ENCODE results near the gene CNTN5. TPM values are rescaled to one million over a fixed set of nuclear protein-coding genes. Genes with fewer than 3 reads are reported as not detected.

The CNTN5 gene
- total RNA-seq, 1 experiment from 2014 or later: not detected

DNA sequence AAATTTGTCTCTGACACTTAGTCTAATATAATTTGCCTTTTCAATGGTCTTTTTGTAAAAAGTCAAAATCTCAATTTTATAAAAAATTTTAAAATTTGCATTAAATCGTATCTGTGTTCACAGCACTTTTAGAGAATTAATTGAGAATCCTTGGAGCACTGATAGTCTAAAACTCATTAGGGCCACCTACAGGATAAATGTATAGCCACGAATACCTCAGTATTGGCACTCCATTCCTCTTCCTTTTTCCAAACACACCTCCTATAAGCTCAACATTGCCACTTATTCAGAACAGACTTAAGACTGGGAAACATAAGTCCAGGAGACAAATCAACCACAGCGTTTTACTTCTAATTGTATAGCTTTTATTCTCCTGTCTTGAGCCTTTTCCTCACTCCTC is 890.4 kb downstream of the CNTN5 start:
- ChIA-PET POLR2A (ENCODE audit: unreplicated experiment) (no interaction called here), CTCF (no interaction called here)
- Histone ChIP-seq H3K9me2 (replicated peaks; ENCODE audit: low read length) (no peaks in the 10 kb centered on the region), H3K27me3 (ENCODE audit: low read length) (0 out of 2 replicates have a peak, but pooled peaks cover 2% of the 10 kb centered on the region), H3F3A (ENCODE audit: low read length, unreplicated experiment) (no peaks in the 10 kb centered on the region), H3K4me1 (ENCODE audit: insufficient read depth, low read length) (no peaks in the 10 kb centered on the region), H3K4me2 (ENCODE audit: low read length) (no peak overlapping the region), H3K9ac (ENCODE audit: low read length) (no peak overlapping the region), H3K36me3 (ENCODE audit: low read depth, low read length) (no peaks in the 10 kb centered on the region), H2AFZ (ENCODE audit: low read length) (no peak overlapping the region), H4K20me1 (ENCODE audit: low read length) (no peaks in the 10 kb centered on the region), H3K9me3 (ENCODE audit: low read length) (no peaks in the 10 kb centered on the region), H3K4me3 (ENCODE audit: low read length) (no peak overlapping the region), H3K79me2 (ENCODE audit: low read length) (no peaks in the 10 kb centered on the region), H3K27ac (ENCODE audit: low read length) (no peak overlapping the region)
- BruUV-seq (replicated peaks): no TSS peak
- intact Hi-C loops (cut with micrococcal nuclease): no loop called here
- DNase-seq (peak; percentile 19), ATAC-seq (0 out of 2 replicates have a peak, but pooled peaks have one; percentile 40)
- no peak for TF ChIP-seq EZH2phosphoT487 (IDR thresholded peaks at IDR 0.05; ENCODE audit: borderline replicate concordance, low read length)
- TF ChIP-seq, protein P1, sequence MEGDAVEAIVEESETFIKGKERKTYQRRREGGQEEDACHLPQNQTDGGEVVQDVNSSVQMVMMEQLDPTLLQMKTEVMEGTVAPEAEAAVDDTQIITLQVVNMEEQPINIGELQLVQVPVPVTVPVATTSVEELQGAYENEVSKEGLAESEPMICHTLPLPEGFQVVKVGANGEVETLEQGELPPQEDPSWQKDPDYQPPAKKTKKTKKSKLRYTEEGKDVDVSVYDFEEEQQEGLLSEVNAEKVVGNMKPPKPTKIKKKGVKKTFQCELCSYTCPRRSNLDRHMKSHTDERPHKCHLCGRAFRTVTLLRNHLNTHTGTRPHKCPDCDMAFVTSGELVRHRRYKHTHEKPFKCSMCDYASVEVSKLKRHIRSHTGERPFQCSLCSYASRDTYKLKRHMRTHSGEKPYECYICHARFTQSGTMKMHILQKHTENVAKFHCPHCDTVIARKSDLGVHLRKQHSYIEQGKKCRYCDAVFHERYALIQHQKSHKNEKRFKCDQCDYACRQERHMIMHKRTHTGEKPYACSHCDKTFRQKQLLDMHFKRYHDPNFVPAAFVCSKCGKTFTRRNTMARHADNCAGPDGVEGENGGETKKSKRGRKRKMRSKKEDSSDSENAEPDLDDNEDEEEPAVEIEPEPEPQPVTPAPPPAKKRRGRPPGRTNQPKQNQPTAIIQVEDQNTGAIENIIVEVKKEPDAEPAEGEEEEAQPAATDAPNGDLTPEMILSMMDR (conservative IDR thresholded peaks at IDR 0.05; ENCODE audit: low read depth, low read length): peak; percentile 46; the same call in 1 of the 2 replicates
- TF ChIP-seq EZH2 (IDR thresholded peaks at IDR 0.05; ENCODE audit: low read length, unreplicated experiment): no peak

DNA sequence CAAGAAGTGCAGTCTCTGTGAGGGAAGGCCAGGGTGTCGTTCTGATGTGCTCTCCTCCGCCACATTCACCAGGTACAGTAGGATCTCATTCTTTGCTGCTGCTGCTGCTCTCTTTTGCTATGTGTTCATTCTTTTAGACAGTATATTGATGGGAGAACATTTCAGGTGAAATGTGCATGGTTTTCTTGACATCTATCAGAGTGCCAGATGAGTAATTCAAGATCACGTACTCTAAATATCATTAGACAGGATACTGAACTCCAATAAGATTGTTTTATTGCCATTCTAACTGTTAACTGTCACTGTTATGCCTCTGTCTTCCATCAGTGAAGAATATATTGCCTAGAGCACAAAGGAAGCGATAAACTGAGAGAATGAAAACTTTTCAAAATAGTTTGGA is 895.3 kb downstream of the CNTN5 start:
- Histone ChIP-seq H3K9ac (ENCODE audit: low read length) (no peak overlapping the region), H4K20me1 (ENCODE audit: low read length) (no peaks in the 10 kb centered on the region), H3F3A (ENCODE audit: low read length, unreplicated experiment) (no peaks in the 10 kb centered on the region), H3K36me3 (ENCODE audit: low read depth, low read length) (no peaks in the 10 kb centered on the region), H3K4me3 (ENCODE audit: low read length) (no peak overlapping the region), H2AFZ (ENCODE audit: low read length) (no peak overlapping the region), H3K9me3 (ENCODE audit: low read length) (peaks cover 9% of the 10 kb centered on the region), H3K27ac (ENCODE audit: low read length) (no peak overlapping the region), H3K27me3 (ENCODE audit: low read length) (0 out of 2 replicates have a peak, but pooled peaks cover 3% of the 10 kb centered on the region), H3K4me2 (ENCODE audit: low read length) (no peak overlapping the region), H3K79me2 (ENCODE audit: low read length) (no peaks in the 10 kb centered on the region), H3K4me1 (ENCODE audit: insufficient read depth, low read length) (no peaks in the 10 kb centered on the region), H3K9me2 (replicated peaks; ENCODE audit: low read length) (no peaks in the 10 kb centered on the region)
- no TSS peak for BruUV-seq (replicated peaks)
- POLR2A ChIA-PET (ENCODE audit: unreplicated experiment): no interaction called here
- TF ChIP-seq, protein P1 (conservative IDR thresholded peaks at IDR 0.05; ENCODE audit: low read depth, low read length): no peak
- TF ChIP-seq EZH2 (IDR thresholded peaks at IDR 0.05; ENCODE audit: low read length, unreplicated experiment) (no peak), EZH2phosphoT487 (IDR thresholded peaks at IDR 0.05; ENCODE audit: borderline replicate concordance, low read length) (no peak)
- intact Hi-C loops (cut with micrococcal nuclease): no loop called here
- DNase-seq (no peak), ATAC-seq (no peak)
- CTCF ChIA-PET: no interaction called here

DNA sequence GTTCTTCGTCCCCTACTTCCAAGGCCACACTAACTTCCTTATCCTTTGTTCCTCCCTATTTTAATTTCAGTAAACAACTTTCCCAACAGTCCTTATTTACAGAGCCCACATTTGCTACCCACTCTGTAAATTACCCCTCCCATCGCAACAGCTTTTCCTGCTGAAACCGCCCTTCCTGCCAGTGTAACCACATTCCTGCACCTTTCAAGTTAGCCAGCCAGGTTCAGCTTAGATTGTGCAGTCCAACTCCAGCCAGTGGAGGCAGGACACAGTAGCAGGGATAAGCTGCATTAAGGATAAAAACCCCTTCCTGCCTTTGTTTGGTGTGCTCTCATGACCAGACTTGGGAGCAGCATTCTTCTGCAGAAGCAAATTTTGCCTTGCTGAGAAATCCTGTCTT is 898.0 kb downstream of the CNTN5 start:
- H3K27ac ChIP-seq (ENCODE audit: low read length): no peak overlapping the region
- no peaks in the 10 kb centered on the region for H4K20me1 ChIP-seq (ENCODE audit: low read length)
- POLR2A ChIA-PET (ENCODE audit: unreplicated experiment): no interaction called here
- TF ChIP-seq EZH2phosphoT487 (IDR thresholded peaks at IDR 0.05; ENCODE audit: borderline replicate concordance, low read length): no peak
- TF ChIP-seq, protein P1 (conservative IDR thresholded peaks at IDR 0.05; ENCODE audit: low read depth, low read length): no peak
- no peak for TF ChIP-seq EZH2 (IDR thresholded peaks at IDR 0.05; ENCODE audit: low read length, unreplicated experiment)
- H3F3A ChIP-seq (ENCODE audit: low read length, unreplicated experiment): no peaks in the 10 kb centered on the region
- H3K36me3 ChIP-seq (ENCODE audit: low read depth, low read length): no peaks in the 10 kb centered on the region
- no peak for ATAC-seq
- no peak overlapping the region for H3K4me3 ChIP-seq (ENCODE audit: low read length)
- DNase-seq: no peak
- CTCF ChIA-PET: no interaction called here
- peaks cover 5% of the 10 kb centered on the region; the same call in 1 of the 2 replicates for H3K27me3 ChIP-seq (ENCODE audit: low read length)
- no peaks in the 10 kb centered on the region for H3K9me2 ChIP-seq (replicated peaks; ENCODE audit: low read length)
- no peak overlapping the region for H2AFZ ChIP-seq (ENCODE audit: low read length)
- intact Hi-C loops (cut with micrococcal nuclease): no loop called here
- no peaks in the 10 kb centered on the region for H3K79me2 ChIP-seq (ENCODE audit: low read length)
- H3K9ac ChIP-seq (ENCODE audit: low read length): no peak overlapping the region
- peaks cover 9% of the 10 kb centered on the region for H3K9me3 ChIP-seq (ENCODE audit: low read length)
- no peaks in the 10 kb centered on the region for H3K4me1 ChIP-seq (ENCODE audit: insufficient read depth, low read length)
- H3K4me2 ChIP-seq (ENCODE audit: low read length): no peak overlapping the region
- BruUV-seq (replicated peaks): no TSS peak
